GM23338 (cell line): ENCODE results near the gene RNF41. TPM values are rescaled to one million over a fixed set of nuclear protein-coding genes. Genes with fewer than 3 reads are reported as not detected.

Experiments used
- ATAC-seq: fragments of 200-7000 bp; cut with Tn5 transposase; 3 replicates; pipeline ENCODE4 v1.9.1; 2020
- DNase-seq: peaks from one replicate; pipeline ENCODE4 v3.0.0-alpha.2; 2015; ENCODE audit warnings: low spot score
- H2AFZ ChIP-seq: fragments of 200-600 bp; sonication (generic); 2 replicates; pipeline ENCODE4 v1.8.0; 2016; ENCODE audit warnings: antibody characterized with exemption, mild to moderate bottlenecking, moderate library complexity
- H3F3A ChIP-seq: fragments of 200-600 bp; sonication (generic); replicated peaks from 2 replicates; pipeline ENCODE4 v1.8.0; 2017; ENCODE audit warnings: antibody characterized with exemption, mixed run types, low read depth
- H3K27ac ChIP-seq: fragments of 200-600 bp; sonication (generic); 2 replicates; pipeline ENCODE4 v1.6.1; 2016; ENCODE audit warnings: low read depth
- H3K27me3 ChIP-seq: fragments of 200-600 bp; sonication (generic); 2 replicates; pipeline ENCODE4 v1.8.0; 2016; ENCODE audit warnings: mild to moderate bottlenecking, mixed run types, moderate library complexity; ENCODE audit not compliant: insufficient read depth
- H3K36me3 ChIP-seq: fragments of 200-600 bp; sonication (generic); 2 replicates; pipeline ENCODE4 v1.8.0; 2016; ENCODE audit warnings: mild to moderate bottlenecking; ENCODE audit not compliant: insufficient read depth
- H3K4me1 ChIP-seq: fragments of 200-600 bp; sonication (generic); 2 replicates; pipeline ENCODE4 v1.8.0; 2016; ENCODE audit warnings: mild to moderate bottlenecking, moderate library complexity; ENCODE audit not compliant: insufficient read depth
- H3K4me2 ChIP-seq: fragments of 200-600 bp; sonication (generic); 2 replicates; pipeline ENCODE4 v1.7.1; 2017; ENCODE audit warnings: mixed run types
- H3K4me3 ChIP-seq: fragments of 200-600 bp; sonication (generic); 2 replicates; pipeline ENCODE4 v1.6.1; 2016; ENCODE audit warnings: mixed run types
- H3K79me2 ChIP-seq: fragments of 200-600 bp; sonication (generic); replicated peaks from 2 replicates; pipeline ENCODE4 v1.8.0; 2017; ENCODE audit warnings: mild to moderate bottlenecking; ENCODE audit not compliant: insufficient read depth
- H3K9me2 ChIP-seq: fragments of 200-600 bp; sonication (generic); 2 replicates; pipeline ENCODE4 v1.8.0; 2017; ENCODE audit not compliant: insufficient read depth
- H4K20me1 ChIP-seq: fragments of 200-600 bp; sonication (generic); replicated peaks from 2 replicates; pipeline ENCODE4 v1.8.0; 2017; ENCODE audit warnings: mild to moderate bottlenecking; ENCODE audit not compliant: insufficient read depth
- H3K27ac Mint-ChIP-seq: 2 replicates; pipeline ENCODE4 v1.8.0; 2020; ENCODE audit warnings: inconsistent platforms, mild to moderate bottlenecking, moderate library complexity, mixed read lengths
- H3K27me3 Mint-ChIP-seq: 3 replicates; pipeline ENCODE4 v1.8.0; 2022; ENCODE audit warnings: low read depth, mild to moderate bottlenecking, moderate library complexity, mixed read lengths, inconsistent platforms; ENCODE audit not compliant: insufficient read depth, poor library complexity
- H3K36me3 Mint-ChIP-seq: 3 replicates; pipeline ENCODE4 v1.8.0; 2021; ENCODE audit warnings: low read depth, mild to moderate bottlenecking, inconsistent platforms, moderate library complexity, mixed read lengths
- H3K4me1 Mint-ChIP-seq: 3 replicates; pipeline ENCODE4 v1.8.0; 2020; ENCODE audit warnings: mild to moderate bottlenecking, inconsistent platforms, mixed read lengths
- H3K4me3 Mint-ChIP-seq: 3 replicates; pipeline ENCODE4 v1.8.0; 2021; ENCODE audit warnings: moderate library complexity, mild to moderate bottlenecking, inconsistent platforms, mixed read lengths
- H3K9me3 Mint-ChIP-seq: 3 replicates; pipeline ENCODE4 v1.8.0; 2020; ENCODE audit warnings: moderate library complexity, mild to moderate bottlenecking, inconsistent platforms, mixed read lengths
- CREB1 ChIP-seq: fragments of 250-450 bp; sonication (Bioruptor Pico); IDR thresholded peaks from 2 replicates; pipeline ENCODE4 v1.5.0; 2020; ENCODE audit warnings: low read depth, mild to moderate bottlenecking, moderate library complexity
- CTCF ChIP-seq, 2 experiments: fragments of 200-600 bp in 1 of 2; sonication (generic) in 1 of 2; conservative IDR thresholded peaks; 2 replicates each; pipeline versions ENCODE4 v1.5.1 to v1.6.1; 2016 to 2017; ENCODE audit warnings: antibody characterized with exemption in 2 of 2, low read depth in 2 of 2, mild to moderate bottlenecking in 2 of 2, moderate library complexity in 1 of 2
- EZH2 ChIP-seq: fragments of 200-600 bp; sonication (generic); IDR thresholded peaks from one replicate; pipeline ENCODE4 v1.8.0; 2017; ENCODE audit warnings: antibody characterized with exemption, mild to moderate bottlenecking, low read depth; ENCODE audit not compliant: unreplicated experiment
- JUNB ChIP-seq: IDR thresholded peaks from one replicate; pipeline ENCODE4 v1.6.1; 2016; ENCODE audit warnings: antibody characterized with exemption; ENCODE audit not compliant: unreplicated experiment
- REST ChIP-seq: IDR thresholded peaks from one replicate; pipeline ENCODE4 v1.6.1; 2018; ENCODE audit warnings: antibody characterized with exemption; ENCODE audit not compliant: unreplicated experiment
- STAT1 ChIP-seq: IDR thresholded peaks from one replicate; pipeline ENCODE4 v1.6.1; 2016; ENCODE audit warnings: antibody characterized with exemption; ENCODE audit not compliant: unreplicated experiment
- ZNF114 ChIP-seq: fragments of 250-450 bp; sonication (Bioruptor Pico); IDR thresholded peaks from 2 replicates; pipeline ENCODE4 v1.5.0; 2020; ENCODE audit warnings: mild to moderate bottlenecking, moderate library complexity
- ZNF331 ChIP-seq: fragments of 250-450 bp; sonication (Bioruptor Pico); IDR thresholded peaks from 2 replicates; pipeline ENCODE4 v1.5.0; 2020; ENCODE audit warnings: low read depth, mild to moderate bottlenecking, moderate library complexity
- polyA plus RNA-seq: library from polyadenylated mRNA; unstranded; fragments of >200 nt; fragmentation: Nextera tagmentation; extraction: Ambion mirVana; gene quantifications from 2 replicates; pipeline ENCODE4 v1.2.1, GENCODE V29; 2016
- total RNA-seq: library from RNA; depleted of rRNA; stranded (reverse); fragments of >200 nt; shearing (Covaris generic); gene quantifications from 2 replicates; pipeline ENCODE4 v1.2.3, GENCODE V29; 2014
- TF ChIP-seq, protein P1 (sequence below): IDR thresholded peaks from 2 replicates; pipeline ENCODE4 v1.6.1; 2016; ENCODE audit warnings: antibody characterized with exemption

RNF41 gene
- total and polyA plus RNA-seq, 2 experiments from 2014 or later = 15.3 to 77.1 TPM

GRCh38 chr12:56236091-56236490 is 14.4 kb upstream of the RNF41 start:
- ATAC-seq = no peak
- peaks cover 5% of the 10 kb centered on the region; the same call in 1 of the 2 replicates for H3K27me3 ChIP-seq
- H3K4me1 ChIP-seq = no peaks in the 10 kb centered on the region
- DNase-seq = no peak
- no peak overlapping the region for H3K4me3 ChIP-seq
- Mint-ChIP-seq H3K4me3 (no peak overlapping the region), H3K9me3 (no peaks in the 10 kb centered on the region), H3K27me3 (peaks cover 17% of the 10 kb centered on the region), H3K4me1 (peaks cover 10% of the 10 kb centered on the region; the same call in 2 of the 3 replicates), H3K36me3 (peaks cover 6% of the 10 kb centered on the region), H3K27ac (no peak overlapping the region)
- H3K79me2 ChIP-seq = no peaks in the 10 kb centered on the region
- H3F3A ChIP-seq = peaks cover 4% of the 10 kb centered on the region; the same call in 1 of the 2 replicates
- no peak overlapping the region for H3K4me2 ChIP-seq
- H4K20me1 ChIP-seq = peaks cover 7% of the 10 kb centered on the region; the same call in 1 of the 2 replicates
- H3K36me3 ChIP-seq = 0 out of 2 replicates have a peak, but pooled peaks cover 6% of the 10 kb centered on the region
- H2AFZ ChIP-seq = no peak overlapping the region
- no peaks in the 10 kb centered on the region for H3K9me2 ChIP-seq
- TF ChIP-seq JUNB = no peak
- no peak for TF ChIP-seq EZH2
- TF ChIP-seq, protein P1, sequence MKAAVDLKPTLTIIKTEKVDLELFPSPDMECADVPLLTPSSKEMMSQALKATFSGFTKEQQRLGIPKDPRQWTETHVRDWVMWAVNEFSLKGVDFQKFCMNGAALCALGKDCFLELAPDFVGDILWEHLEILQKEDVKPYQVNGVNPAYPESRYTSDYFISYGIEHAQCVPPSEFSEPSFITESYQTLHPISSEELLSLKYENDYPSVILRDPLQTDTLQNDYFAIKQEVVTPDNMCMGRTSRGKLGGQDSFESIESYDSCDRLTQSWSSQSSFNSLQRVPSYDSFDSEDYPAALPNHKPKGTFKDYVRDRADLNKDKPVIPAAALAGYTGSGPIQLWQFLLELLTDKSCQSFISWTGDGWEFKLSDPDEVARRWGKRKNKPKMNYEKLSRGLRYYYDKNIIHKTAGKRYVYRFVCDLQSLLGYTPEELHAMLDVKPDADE = no peak
- TF ChIP-seq ZNF114 (CRISPR knock-in tag) = no peak
- TF ChIP-seq ZNF331 (CRISPR knock-in tag) = no peak
- no peak for TF ChIP-seq REST
- no peak for TF ChIP-seq CREB1 (CRISPR knock-in tag)
- H3K27ac ChIP-seq = no peak overlapping the region

DNA sequence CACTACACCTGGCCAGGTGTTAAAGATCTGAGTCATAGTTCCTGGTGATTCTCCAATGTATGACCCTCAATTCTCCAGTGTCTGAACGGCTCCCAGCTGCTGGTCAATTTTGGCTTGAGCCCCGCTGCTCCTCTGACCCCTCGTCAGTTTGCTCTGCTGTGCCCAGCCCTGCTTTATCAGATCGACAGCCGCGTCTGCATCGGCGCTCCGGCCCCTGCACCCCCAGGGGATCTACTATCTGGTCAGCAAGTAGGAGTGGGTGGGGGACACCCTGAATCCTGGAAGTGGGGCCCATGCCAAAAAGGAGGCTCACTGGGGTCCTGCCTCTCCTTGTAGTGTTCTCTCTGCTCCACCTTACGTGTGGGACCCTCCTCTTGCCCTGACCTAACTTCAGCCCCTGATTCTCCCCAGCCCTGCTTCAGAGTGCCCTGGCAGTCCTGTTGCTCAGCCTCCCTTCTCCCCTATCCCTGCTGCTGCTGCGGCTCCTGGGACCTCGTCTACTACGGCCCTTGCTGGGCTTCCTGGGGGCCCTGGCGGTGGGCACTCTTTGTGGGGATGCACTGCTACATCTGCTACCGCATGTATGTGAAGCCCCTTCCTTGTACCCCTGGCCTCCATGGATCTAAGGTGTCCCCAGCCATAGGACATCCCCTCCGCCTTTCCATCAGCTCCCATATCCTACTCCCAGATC is 13.2 kb upstream of the RNF41 start:
- H3K4me3 ChIP-seq = no peak overlapping the region
- H2AFZ ChIP-seq = no peak overlapping the region
- H3K36me3 ChIP-seq = no peaks in the 10 kb centered on the region
- no peak overlapping the region for H3K4me2 ChIP-seq
- Mint-ChIP-seq H3K36me3 (no peaks in the 10 kb centered on the region), H3K27ac (no peak overlapping the region), H3K4me3 (no peak overlapping the region), H3K4me1 (peaks cover 19% of the 10 kb centered on the region; the same call in 2 of the 3 replicates), H3K9me3 (no peaks in the 10 kb centered on the region), H3K27me3 (peaks cover 9% of the 10 kb centered on the region)
- DNase-seq = no peak
- H3F3A ChIP-seq = peaks cover 7% of the 10 kb centered on the region; the same call in 1 of the 2 replicates
- no peak overlapping the region for H3K27ac ChIP-seq
- ATAC-seq = no peak
- H3K9me2 ChIP-seq = no peaks in the 10 kb centered on the region
- no peaks in the 10 kb centered on the region; the same call in 1 of the 2 replicates for H4K20me1 ChIP-seq
- H3K79me2 ChIP-seq = no peaks in the 10 kb centered on the region
- H3K27me3 ChIP-seq = peaks cover 5% of the 10 kb centered on the region; the same call in 1 of the 2 replicates
- no peaks in the 10 kb centered on the region for H3K4me1 ChIP-seq
- TF ChIP-seq ZNF331 (CRISPR knock-in tag) (no peak), JUNB (no peak), STAT1 (no peak), CTCF (conservative IDR thresholded peaks at IDR 0.05; ENCODE audit: low read depth in 2 of 2) (no peak)
